HCT116 (cell line): ENCODE results near the gene ARRDC1.

ENCODE experiments used
- EZH2 ChIP-seq: fragments of 200-600 bp; sonication (generic); IDR thresholded peaks from 2 replicates; pipeline ENCODE4 v1.6.1; 2017; ENCODE audit warnings: antibody characterized with exemption, mixed run types
- EZH2phosphoT487 ChIP-seq: fragments of 200-600 bp; IDR thresholded peaks from 2 replicates; pipeline ENCODE4 v1.6.1; 2018; ENCODE audit warnings: antibody characterized with exemption, borderline replicate concordance
- JUND ChIP-seq: IDR thresholded peaks from 2 replicates; pipeline ENCODE4 v1.6.1; 2012
- POLR2A ChIP-seq: IDR thresholded peaks from 2 replicates; pipeline ENCODE4 v1.7.0; 2011; ENCODE audit warnings: borderline replicate concordance; ENCODE audit not compliant: insufficient read depth, insufficient read length; ENCODE audit errors: extremely low read depth
- POLR2AphosphoS5 ChIP-seq: IDR thresholded peaks from 2 replicates; pipeline ENCODE4 v1.6.1; 2011; ENCODE audit warnings: mild to moderate bottlenecking, low read depth, low read length, moderate library complexity
- RAD21 ChIP-seq: IDR thresholded peaks from 2 replicates; pipeline ENCODE4 v1.6.1; 2012; ENCODE audit warnings: low read depth, mild to moderate bottlenecking
- YY1 ChIP-seq: IDR thresholded peaks from 2 replicates; pipeline ENCODE4 v1.6.1; 2011; ENCODE audit warnings: low read length, low read depth, moderate library complexity, mild to moderate bottlenecking; ENCODE audit not compliant: insufficient replicate concordance; ENCODE audit errors: extremely low read depth
- TF ChIP-seq, protein P1 (sequence below), 3 experiments: fragments of 200-600 bp in 1 of 3; sonication (generic) in 1 of 3; IDR thresholded peaks in 2 of 3; conservative IDR thresholded peaks in 1 of 3; 2 replicates each; pipeline ENCODE4 v1.5.1; 2012 to 2017; ENCODE audit warnings: low read depth in 2 of 3, low read length in 2 of 3, antibody characterized with exemption in 1 of 3, borderline replicate concordance in 1 of 3, control low read depth in 1 of 3, mild to moderate bottlenecking in 1 of 3, mixed read lengths in 1 of 3, mixed run types in 1 of 3, moderate library complexity in 1 of 3; ENCODE audit not compliant: insufficient read depth in 1 of 3
- TF ChIP-seq, protein P2 (sequence below): IDR thresholded peaks from 2 replicates; pipeline ENCODE4 v1.6.1; 2012; ENCODE audit warnings: low read depth
- TF ChIP-seq, protein P3 (sequence below): IDR thresholded peaks from 2 replicates; pipeline ENCODE4 v1.6.1; 2012
- TF ChIP-seq, protein P4 (sequence below): IDR thresholded peaks from 2 replicates; pipeline ENCODE4 v1.6.1; 2011; ENCODE audit warnings: mild to moderate bottlenecking, low read length, moderate library complexity; ENCODE audit not compliant: insufficient replicate concordance; ENCODE audit errors: extremely low read depth

DNA sequence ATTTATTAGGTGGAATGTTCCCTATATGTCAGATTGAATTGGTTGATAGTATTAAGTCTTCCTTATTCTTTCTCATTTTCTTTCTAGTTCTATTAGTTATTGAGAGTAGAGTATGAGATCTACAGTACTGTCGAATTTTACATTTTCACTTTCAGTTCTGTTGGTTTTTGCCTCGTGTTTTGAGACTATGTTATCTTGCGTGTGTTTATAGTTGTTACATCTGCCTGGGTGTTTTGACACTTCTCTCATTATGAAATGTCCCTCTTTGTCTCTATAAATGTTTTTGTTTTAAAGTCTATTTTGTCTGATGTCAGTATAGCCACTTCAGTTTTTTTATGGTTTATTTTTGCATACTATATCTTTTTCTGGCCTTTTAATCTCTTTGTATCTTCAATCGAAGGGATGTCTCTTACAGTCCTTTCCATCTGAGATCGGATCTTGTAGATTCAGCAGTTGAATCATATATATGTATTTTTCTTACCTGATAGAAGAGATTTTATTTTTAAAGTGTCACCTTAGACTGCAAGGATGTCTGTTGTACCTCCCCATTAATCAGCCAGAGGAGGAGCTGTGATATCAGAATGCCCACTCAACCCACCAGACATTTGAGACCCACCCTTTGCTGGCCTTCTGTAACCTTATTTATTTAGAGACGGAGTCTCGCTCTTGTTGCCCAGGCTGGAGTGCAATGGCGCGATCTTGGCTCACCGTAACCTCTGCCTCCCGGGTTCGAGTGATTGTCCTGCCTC lies 34.0 kb downstream of the ARRDC1 start:
- TF ChIP-seq, protein P1, sequence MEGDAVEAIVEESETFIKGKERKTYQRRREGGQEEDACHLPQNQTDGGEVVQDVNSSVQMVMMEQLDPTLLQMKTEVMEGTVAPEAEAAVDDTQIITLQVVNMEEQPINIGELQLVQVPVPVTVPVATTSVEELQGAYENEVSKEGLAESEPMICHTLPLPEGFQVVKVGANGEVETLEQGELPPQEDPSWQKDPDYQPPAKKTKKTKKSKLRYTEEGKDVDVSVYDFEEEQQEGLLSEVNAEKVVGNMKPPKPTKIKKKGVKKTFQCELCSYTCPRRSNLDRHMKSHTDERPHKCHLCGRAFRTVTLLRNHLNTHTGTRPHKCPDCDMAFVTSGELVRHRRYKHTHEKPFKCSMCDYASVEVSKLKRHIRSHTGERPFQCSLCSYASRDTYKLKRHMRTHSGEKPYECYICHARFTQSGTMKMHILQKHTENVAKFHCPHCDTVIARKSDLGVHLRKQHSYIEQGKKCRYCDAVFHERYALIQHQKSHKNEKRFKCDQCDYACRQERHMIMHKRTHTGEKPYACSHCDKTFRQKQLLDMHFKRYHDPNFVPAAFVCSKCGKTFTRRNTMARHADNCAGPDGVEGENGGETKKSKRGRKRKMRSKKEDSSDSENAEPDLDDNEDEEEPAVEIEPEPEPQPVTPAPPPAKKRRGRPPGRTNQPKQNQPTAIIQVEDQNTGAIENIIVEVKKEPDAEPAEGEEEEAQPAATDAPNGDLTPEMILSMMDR (IDR thresholded peaks at IDR 0.05 in 2 of 3, conservative IDR thresholded peaks at IDR 0.05 in 1 of 3; ENCODE audit: borderline replicate concordance in 1 of 3, insufficient read depth in 1 of 3, low read depth in 2 of 3, low read length in 2 of 3): no peak
- no peak for TF ChIP-seq POLR2A
- no peak for TF ChIP-seq YY1
- TF ChIP-seq RAD21: no peak
- no peak for TF ChIP-seq JUND
- TF ChIP-seq, protein P2, sequence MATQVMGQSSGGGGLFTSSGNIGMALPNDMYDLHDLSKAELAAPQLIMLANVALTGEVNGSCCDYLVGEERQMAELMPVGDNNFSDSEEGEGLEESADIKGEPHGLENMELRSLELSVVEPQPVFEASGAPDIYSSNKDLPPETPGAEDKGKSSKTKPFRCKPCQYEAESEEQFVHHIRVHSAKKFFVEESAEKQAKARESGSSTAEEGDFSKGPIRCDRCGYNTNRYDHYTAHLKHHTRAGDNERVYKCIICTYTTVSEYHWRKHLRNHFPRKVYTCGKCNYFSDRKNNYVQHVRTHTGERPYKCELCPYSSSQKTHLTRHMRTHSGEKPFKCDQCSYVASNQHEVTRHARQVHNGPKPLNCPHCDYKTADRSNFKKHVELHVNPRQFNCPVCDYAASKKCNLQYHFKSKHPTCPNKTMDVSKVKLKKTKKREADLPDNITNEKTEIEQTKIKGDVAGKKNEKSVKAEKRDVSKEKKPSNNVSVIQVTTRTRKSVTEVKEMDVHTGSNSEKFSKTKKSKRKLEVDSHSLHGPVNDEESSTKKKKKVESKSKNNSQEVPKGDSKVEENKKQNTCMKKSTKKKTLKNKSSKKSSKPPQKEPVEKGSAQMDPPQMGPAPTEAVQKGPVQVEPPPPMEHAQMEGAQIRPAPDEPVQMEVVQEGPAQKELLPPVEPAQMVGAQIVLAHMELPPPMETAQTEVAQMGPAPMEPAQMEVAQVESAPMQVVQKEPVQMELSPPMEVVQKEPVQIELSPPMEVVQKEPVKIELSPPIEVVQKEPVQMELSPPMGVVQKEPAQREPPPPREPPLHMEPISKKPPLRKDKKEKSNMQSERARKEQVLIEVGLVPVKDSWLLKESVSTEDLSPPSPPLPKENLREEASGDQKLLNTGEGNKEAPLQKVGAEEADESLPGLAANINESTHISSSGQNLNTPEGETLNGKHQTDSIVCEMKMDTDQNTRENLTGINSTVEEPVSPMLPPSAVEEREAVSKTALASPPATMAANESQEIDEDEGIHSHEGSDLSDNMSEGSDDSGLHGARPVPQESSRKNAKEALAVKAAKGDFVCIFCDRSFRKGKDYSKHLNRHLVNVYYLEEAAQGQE: no peak
- no peak for TF ChIP-seq EZH2
- TF ChIP-seq POLR2AphosphoS5: no peak
- TF ChIP-seq, protein P3, sequence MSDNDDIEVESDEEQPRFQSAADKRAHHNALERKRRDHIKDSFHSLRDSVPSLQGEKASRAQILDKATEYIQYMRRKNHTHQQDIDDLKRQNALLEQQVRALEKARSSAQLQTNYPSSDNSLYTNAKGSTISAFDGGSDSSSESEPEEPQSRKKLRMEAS: no peak
- no peak for TF ChIP-seq EZH2phosphoT487
- TF ChIP-seq, protein P4, sequence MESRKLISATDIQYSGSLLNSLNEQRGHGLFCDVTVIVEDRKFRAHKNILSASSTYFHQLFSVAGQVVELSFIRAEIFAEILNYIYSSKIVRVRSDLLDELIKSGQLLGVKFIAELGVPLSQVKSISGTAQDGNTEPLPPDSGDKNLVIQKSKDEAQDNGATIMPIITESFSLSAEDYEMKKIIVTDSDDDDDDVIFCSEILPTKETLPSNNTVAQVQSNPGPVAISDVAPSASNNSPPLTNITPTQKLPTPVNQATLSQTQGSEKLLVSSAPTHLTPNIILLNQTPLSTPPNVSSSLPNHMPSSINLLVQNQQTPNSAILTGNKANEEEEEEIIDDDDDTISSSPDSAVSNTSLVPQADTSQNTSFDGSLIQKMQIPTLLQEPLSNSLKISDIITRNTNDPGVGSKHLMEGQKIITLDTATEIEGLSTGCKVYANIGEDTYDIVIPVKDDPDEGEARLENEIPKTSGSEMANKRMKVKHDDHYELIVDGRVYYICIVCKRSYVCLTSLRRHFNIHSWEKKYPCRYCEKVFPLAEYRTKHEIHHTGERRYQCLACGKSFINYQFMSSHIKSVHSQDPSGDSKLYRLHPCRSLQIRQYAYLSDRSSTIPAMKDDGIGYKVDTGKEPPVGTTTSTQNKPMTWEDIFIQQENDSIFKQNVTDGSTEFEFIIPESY: no peak
